ENCODE results near the gene RNF182. TPM values are rescaled to one million over a fixed set of nuclear protein-coding genes. Genes with fewer than 3 reads are reported as not detected.

Gene RNF182
- total RNA-seq, 4 donors from 2014 or later = 1.3 to 4.5 (median 3.0) TPM

- no peaks in the 10 kb centered on the region for H3K36me3 ChIP-seq
- 65 to 75% methylated on average over 2 of the region's 2 CpGs for WGBS, 2 donors
- no peak overlapping the region for H3K27ac ChIP-seq
- intact Hi-C loops (cut with DNase I) = no loop called here
- H3K4me1 ChIP-seq = no peaks in the 10 kb centered on the region
- H3K9me3 ChIP-seq = no peaks in the 10 kb centered on the region
- H3K27me3 ChIP-seq = no peaks in the 10 kb centered on the region
- TF ChIP-seq CTCF (IDR thresholded peaks at IDR 0.05) (no peak), POLR2A (IDR thresholded peaks at IDR 0.05) (no peak)
- no peak for DNase-seq
- no peak overlapping the region for H3K4me3 ChIP-seq (replicated peaks in 1 of 3)
These were observed 54.0 kb downstream of the RNF182 start for GRCh38 chr6:13978787-13979186.

- Histone ChIP-seq H3K4me1 (no peaks in the 10 kb centered on the region), H3K4me3 (replicated peaks in 1 of 3) (no peak overlapping the region), H3K9me3 (no peaks in the 10 kb centered on the region), H3K36me3 (no peaks in the 10 kb centered on the region), H3K27ac (no peak overlapping the region), H3K27me3 (no peaks in the 10 kb centered on the region)
- 90 to 92% methylated on average over 9 of the region's 9 CpGs for WGBS, 2 donors
- intact Hi-C loops (cut with DNase I) = no loop called here
- TF ChIP-seq POLR2A (IDR thresholded peaks at IDR 0.05) (no peak), CTCF (IDR thresholded peaks at IDR 0.05) (no peak)
- DNase-seq = no peak
These were observed 54.8 kb downstream of the RNF182 start for GRCh38 chr6:13979284-13980171.

GRCh38 chr6:13980534-13980933, 55.8 kb downstream of the RNF182 start:
- no peak for DNase-seq
- intact Hi-C loops (cut with DNase I) = no loop called here
- Histone ChIP-seq H3K4me1 (no peaks in the 10 kb centered on the region), H3K4me3 (replicated peaks in 1 of 3) (no peak overlapping the region), H3K27ac (no peak overlapping the region), H3K36me3 (no peaks in the 10 kb centered on the region), H3K9me3 (no peaks in the 10 kb centered on the region), H3K27me3 (no peaks in the 10 kb centered on the region)
- WGBS, 2 donors = 74 to 82% methylated on average over 4 of the region's 4 CpGs
- TF ChIP-seq CTCF (IDR thresholded peaks at IDR 0.05) (no peak), POLR2A (IDR thresholded peaks at IDR 0.05) (no peak)

- Histone ChIP-seq H3K4me3 (replicated peaks in 1 of 3) (no peak overlapping the region), H3K27me3 (no peaks in the 10 kb centered on the region), H3K9me3 (no peaks in the 10 kb centered on the region), H3K27ac (no peak overlapping the region), H3K36me3 (no peaks in the 10 kb centered on the region), H3K4me1 (no peaks in the 10 kb centered on the region)
- TF ChIP-seq POLR2A (IDR thresholded peaks at IDR 0.05) = no peak
- no peak for TF ChIP-seq CTCF (IDR thresholded peaks at IDR 0.05)
- intact Hi-C loops (cut with DNase I) = no loop called here
- 86 to 88% methylated on average over 4 of the region's 4 CpGs for WGBS, 2 donors
- DNase-seq = no peak
These were observed 61.0 kb downstream of the RNF182 start for GRCh38 chr6:13985663-13986325.

Measured in thyroid gland (tissue), 4 donors.